Caki2 (cell line): ENCODE results near the gene FHOD3. TPM values are rescaled to one million over a fixed set of nuclear protein-coding genes. Genes with fewer than 3 reads are reported as not detected.
"Not testable (repeated sequence)": the region's sequence is repeated elsewhere in the genome, so short reads cannot be mapped to it uniquely, and the experiment has no call there.

ENCODE experiments used
- DNase-seq: peaks from one replicate; pipeline ENCODE4 v3.0.0-alpha.2; 2015; ENCODE audit warnings: low read depth
- in situ Hi-C: cut with HindIII; loops from 2 replicates; pipeline ENCODE4 v1.10.0; 2016; ENCODE audit warnings: low sequenced_read_pairs, low pct_unique_long_range_greater_than_20kb, mixed read lengths
- total RNA-seq: library from RNA; depleted of rRNA; stranded (reverse); fragments of >200 nt; shearing (Covaris generic); gene quantifications from 2 replicates; pipeline ENCODE4 v1.2.3, GENCODE V29; 2014; ENCODE audit warnings: low replicate concordance

FHOD3 gene
- total RNA-seq, 1 experiment from 2014 or later, result 15.0 TPM

DNA sequence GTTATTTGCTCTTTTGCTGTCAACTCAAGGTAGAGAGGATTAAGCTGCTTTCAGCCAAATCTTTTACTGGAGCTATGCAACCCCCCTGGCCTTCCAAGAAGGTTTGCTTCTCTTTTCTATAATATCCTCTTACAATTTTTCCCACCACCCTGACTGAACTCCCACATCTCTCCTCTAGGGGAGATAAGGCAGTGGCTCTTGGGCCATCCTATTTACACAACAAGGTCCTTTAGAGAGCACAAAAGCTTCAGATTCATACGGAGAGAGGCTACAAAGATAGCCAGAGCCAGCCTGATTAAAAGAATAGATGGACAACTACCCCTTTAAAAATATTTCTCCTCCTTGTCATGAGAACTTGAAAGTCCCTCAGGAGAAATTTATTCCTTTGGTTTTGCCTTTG lies 435.6 kb downstream of the FHOD3 start:
- no peak for DNase-seq
- in situ Hi-C loops, result no loop called here

DNA sequence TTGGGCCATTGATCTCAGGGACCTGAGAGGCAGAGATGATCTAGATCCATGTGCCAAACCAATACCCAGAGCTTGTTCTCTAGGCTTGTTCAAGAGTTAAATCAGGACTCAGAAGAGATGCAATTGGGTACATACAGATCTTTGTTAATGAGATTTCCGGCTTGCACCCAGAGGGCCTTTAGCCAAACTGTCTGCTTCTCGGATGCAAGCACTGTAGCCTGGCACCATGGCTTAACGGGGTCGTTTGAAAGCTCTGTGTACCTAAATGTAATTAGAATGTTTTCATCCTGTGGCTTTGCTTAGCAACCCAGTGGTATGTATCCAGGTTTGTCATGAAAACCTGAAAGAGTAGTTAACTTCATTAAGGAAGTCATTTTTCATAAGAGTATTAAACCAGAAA lies 437.1 kb downstream of the FHOD3 start:
- in situ Hi-C loops, result no loop called here
- no peak for DNase-seq

GRCh38 chr18:36735130-36735529 lies 437.6 kb downstream of the FHOD3 start:
- no peak for DNase-seq
- in situ Hi-C loops, result no loop called here

GRCh38 chr18:36736094-36736493 lies 438.6 kb downstream of the FHOD3 start:
- in situ Hi-C loops, result no loop called here
- no peak for DNase-seq

DNA sequence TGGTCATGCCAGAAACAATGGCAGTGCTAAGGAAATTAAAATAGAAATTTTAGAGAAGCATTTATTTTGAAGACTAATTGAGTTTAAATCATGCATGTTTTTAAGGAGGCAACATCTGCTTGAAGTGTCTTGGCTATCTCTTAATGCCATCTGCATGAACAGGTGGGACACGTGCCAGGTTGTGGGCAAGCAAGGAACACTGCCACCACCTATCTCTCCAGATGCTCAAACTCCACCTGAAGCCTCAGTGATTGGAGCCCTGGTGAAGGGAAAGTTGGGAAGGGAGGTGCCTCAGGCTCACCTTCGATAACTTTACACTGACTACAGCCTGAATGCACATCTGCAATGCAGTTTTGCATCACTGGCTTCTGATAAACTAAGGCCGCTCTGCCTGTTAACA lies 439.8 kb downstream of the FHOD3 start:
- DNase-seq, result no peak
- in situ Hi-C loops, result no loop called here

DNA sequence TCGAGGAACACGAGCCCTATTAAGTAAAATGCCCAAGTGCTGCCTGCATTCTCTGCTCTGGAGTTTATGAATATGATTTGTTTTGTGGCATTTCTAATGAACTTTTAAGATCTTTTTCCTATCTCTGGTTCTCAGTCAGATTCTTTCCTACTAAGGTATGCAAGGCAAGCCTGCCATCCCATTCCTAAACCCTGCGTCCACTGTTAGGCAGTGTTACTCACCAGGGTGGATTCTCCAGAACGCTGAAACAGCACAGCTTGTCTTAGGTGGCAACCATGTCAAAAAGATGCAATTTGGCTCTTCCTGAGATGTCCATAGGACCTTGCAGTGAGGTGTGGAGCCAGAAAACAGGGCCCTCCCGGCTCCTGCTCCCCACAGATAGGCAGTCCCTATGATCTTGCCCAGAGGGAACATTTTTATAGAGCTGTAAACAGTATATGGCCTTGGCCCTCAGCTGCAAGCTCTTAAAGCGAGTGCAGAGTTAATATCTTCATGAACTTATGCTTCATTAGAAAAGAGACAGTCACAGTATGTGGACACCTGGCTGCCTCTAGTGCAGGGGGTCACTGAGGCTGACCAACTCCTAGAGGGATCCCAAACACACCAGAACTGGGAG lies 446.9 kb downstream of the FHOD3 start:
- in situ Hi-C loops, result no loop called here
- no peak for DNase-seq

- DNase-seq, result no peak
- in situ Hi-C loops, result no loop called here
Observed at GRCh38 chr18:36745219-36745975, 447.9 kb downstream of the FHOD3 start.

GRCh38 chr18:36752929-36753865 lies 455.7 kb downstream of the FHOD3 start:
- in situ Hi-C loops, result no loop called here
- DNase-seq, result no peak

DNA sequence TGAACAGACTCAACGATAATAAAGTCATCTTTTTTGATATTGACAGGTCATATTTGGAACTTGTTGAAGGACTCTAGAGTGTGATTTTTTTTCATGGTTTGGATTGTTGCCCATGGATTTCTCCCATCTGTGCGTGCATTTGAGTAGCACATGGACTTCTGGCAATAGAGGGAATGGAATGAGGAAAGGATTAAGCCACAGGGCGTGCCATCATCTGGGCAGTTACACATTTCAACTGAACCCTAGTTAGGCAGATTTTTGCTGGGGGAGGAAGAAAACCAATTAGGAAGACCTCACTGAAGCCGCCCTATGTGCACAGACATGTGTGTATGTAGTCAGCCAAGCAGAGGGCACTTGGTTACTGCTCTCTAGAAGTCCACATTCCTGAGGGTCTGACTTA lies 458.7 kb downstream of the FHOD3 start:
- DNase-seq, result no peak
- in situ Hi-C loops, result no loop called here

GRCh38 chr18:36757081-36757480 lies 459.6 kb downstream of the FHOD3 start:
- DNase-seq, result peak; percentile 30
- in situ Hi-C loops, result no loop called here

GRCh38 chr18:36757991-36758390 lies 460.5 kb downstream of the FHOD3 start:
- no peak for DNase-seq
- in situ Hi-C loops, result no loop called here

GRCh38 chr18:36758623-36759022 lies 461.1 kb downstream of the FHOD3 start:
- in situ Hi-C loops, result no loop called here
- DNase-seq, result no peak

- no peak for DNase-seq
- in situ Hi-C loops, result no loop called here
Observed at GRCh38 chr18:36759167-36759776, 461.8 kb downstream of the FHOD3 start.

- in situ Hi-C loops, result no loop called here
- DNase-seq, result no peak
Observed at GRCh38 chr18:36760598-36760997, 463.1 kb downstream of the FHOD3 start.

DNA sequence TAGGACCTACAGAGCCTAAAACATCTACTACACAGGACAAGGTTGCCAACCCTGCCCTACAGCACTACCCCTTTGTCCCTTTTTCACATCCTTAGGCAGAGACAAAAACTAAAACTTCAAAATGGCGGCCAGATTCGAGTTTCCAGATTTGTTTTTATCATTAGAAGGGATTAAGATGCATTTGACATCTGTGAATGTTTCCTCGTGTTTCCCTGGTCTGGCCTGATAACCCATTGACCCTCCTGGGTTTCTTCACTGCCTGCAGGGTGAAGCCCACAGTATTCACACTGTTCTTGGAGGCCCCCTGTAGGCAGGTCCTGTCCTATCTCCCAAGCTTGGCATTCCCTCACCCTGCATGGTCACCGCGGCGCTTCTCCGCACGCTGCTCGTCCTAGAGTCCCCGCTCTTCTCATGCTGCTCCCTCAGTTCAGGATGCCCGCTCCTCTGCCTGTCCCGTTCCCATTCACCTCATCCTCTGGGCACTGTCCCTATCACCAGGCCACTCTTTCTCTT lies 463.7 kb downstream of the FHOD3 start:
- in situ Hi-C loops, result no loop called here

DNA sequence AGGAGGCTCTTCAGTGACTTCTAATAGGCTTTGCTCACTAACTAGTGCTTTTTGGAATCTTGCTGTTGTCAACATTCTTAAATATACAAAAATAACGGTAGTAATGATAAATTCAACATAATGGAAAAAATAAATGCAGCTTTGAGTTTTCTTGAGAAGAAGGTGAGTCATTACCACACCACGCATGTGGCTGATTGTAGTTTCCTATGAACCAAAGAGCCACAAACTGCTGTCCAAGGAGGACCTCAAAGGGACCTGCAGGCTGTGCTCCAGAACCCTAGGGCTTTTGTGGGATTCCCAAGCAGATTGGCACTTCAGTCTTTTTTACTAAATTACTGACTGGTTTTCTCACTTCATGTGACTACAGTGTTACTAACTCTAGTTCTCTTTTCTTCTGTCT lies 464.6 kb downstream of the FHOD3 start:
- no peak for DNase-seq
- in situ Hi-C loops, result no loop called here

More for the DNA sequence above, 463.7 kb downstream of the FHOD3 start:
- DNase-seq, result no peak

DNA sequence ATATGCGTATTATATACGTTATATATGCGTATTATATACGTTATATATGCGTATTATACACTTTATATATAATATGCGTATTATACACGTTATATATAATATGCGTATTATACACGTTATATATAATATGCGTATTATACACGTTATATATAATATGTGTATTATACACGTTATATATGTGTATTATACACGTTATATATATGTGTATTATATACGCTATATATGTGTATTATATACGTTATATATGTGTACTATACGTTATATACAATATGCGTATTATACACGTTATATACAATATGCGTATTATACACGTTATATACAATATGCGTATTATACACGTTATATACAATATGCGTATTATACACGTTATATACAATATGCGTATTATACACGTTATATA lies 465.5 kb downstream of the FHOD3 start:
- in situ Hi-C loops, result not testable (repeated sequence)

GRCh38 chr18:36766836-36767235 lies 469.3 kb downstream of the FHOD3 start:
- no peak for DNase-seq
- in situ Hi-C loops, result no loop called here

More for the DNA sequence above, 465.5 kb downstream of the FHOD3 start:
- DNase-seq, result not testable (repeated sequence)
